ENCODE results near the gene GATAD2A.

- TF ChIP-seq CTCF (conservative IDR thresholded peaks at IDR 0.05; ENCODE audit: low read length): no peak
- TF ChIP-seq EZH2phosphoT487 (IDR thresholded peaks at IDR 0.05; ENCODE audit: borderline replicate concordance): no peak
Measured at GRCh38 chr19:19457671-19458070, 52.2 kb downstream of the GATAD2A start.

All from Loucy (cell line).